Caco-2 (cell line): ENCODE measurements around the gene HUWE1. TPM values are rescaled to one million over a fixed set of nuclear protein-coding genes. Genes with fewer than 3 reads are reported as not detected.

Experiments
- BruUV-seq: library from RNA; stranded (reverse); fragments of 400-500 nt; replicated peaks from 2 replicates; lab custom pipeline; 2021; lab: Mats Ljungman, UMichigan
- CTCF ChIA-PET: fragments of 300-600 bp; sonication (Branson Sonifier 250); formaldehyde crosslinking; loops from one replicate; lab custom pipeline; 2022; ENCODE audit warnings: antibody characterized with exemption; lab: Charles Lee
- POLR2A ChIA-PET: fragments of 300-600 bp; sonication (Branson Sonifier 250); formaldehyde crosslinking; loops from one replicate; lab custom pipeline; 2022; ENCODE audit warnings: antibody characterized with exemption; lab: Charles Lee
- DNase-seq, 2 experiments: peaks; one replicate each; pipeline versions ENCODE4 v3.0.0 to v3.0.0-alpha.2; 2020 to 2022
- H3K27me3 ChIP-seq: replicated peaks from 2 replicates; pipeline ENCODE4 v1.6.0; 2011; ENCODE audit warnings: low read length; ENCODE audit not compliant: control insufficient read depth, insufficient read depth
- H3K36me3 ChIP-seq: 2 replicates; pipeline ENCODE4 v1.5.1; 2011; ENCODE audit warnings: low read length; ENCODE audit not compliant: control insufficient read depth, insufficient read depth
- H3K4me1 ChIP-seq: fragments of 250-450 bp; sonication (Bioruptor Pico); 2 replicates; pipeline ENCODE4 v1.5.1; 2020; ENCODE audit warnings: mild to moderate bottlenecking
- H3K4me3 ChIP-seq: 2 replicates; pipeline ENCODE4 v1.5.1; 2011; ENCODE audit warnings: low read depth, mild to moderate bottlenecking, control low read depth, low read length
- H3K9me3 ChIP-seq: fragments of 250-450 bp; sonication (Bioruptor Pico); 2 replicates; pipeline ENCODE4 v1.5.1; 2020; ENCODE audit warnings: mild to moderate bottlenecking, moderate library complexity
- H3K27ac Mint-ChIP-seq: one replicate; pipeline ENCODE4 v1.8.0; 2022; ENCODE audit warnings: mixed read lengths; ENCODE audit not compliant: unreplicated experiment
- H3K27me3 Mint-ChIP-seq: one replicate; pipeline ENCODE4 v1.8.0; 2022; ENCODE audit warnings: mixed read lengths; ENCODE audit not compliant: insufficient read depth, unreplicated experiment
- H3K36me3 Mint-ChIP-seq: one replicate; pipeline ENCODE4 v1.8.0; 2022; ENCODE audit warnings: mild to moderate bottlenecking, mixed read lengths; ENCODE audit not compliant: insufficient read depth, unreplicated experiment
- H3K4me1 Mint-ChIP-seq: one replicate; pipeline ENCODE4 v1.8.0; 2022; ENCODE audit warnings: low read depth, mixed read lengths; ENCODE audit not compliant: unreplicated experiment
- H3K4me3 Mint-ChIP-seq: one replicate; pipeline ENCODE4 v1.8.0; 2022; ENCODE audit warnings: mild to moderate bottlenecking, moderate library complexity, mixed read lengths; ENCODE audit not compliant: unreplicated experiment
- H3K9me3 Mint-ChIP-seq: one replicate; pipeline ENCODE4 v1.8.0; 2022; ENCODE audit warnings: mixed read lengths; ENCODE audit not compliant: unreplicated experiment
- intact Hi-C: fragments of 100-400 bp; cut with micrococcal nuclease; formaldehyde crosslinking; loops from one replicate; pipeline ENCODE4 v1.10.0; 2022; ENCODE audit not compliant: unreplicated experiment
- total RNA-seq: library from RNA; stranded (reverse); gene quantifications from 2 replicates; pipeline ENCODE4 v1.2.3, GENCODE V29; 2022
- TF ChIP-seq, protein P1 (sequence below), 2 experiments: fragments of 200-600 bp in 1 of 2; IDR thresholded peaks; 1 replicate in 1 of 2; 2 replicates in 1 of 2; pipeline versions ENCODE4 v1.5.1 to v1.8.0; 2011 to 2022; ENCODE audit warnings: antibody characterized with exemption in 1 of 2, control low read depth in 1 of 2, inconsistent platforms in 1 of 2, low read depth in 1 of 2, low read length in 1 of 2, mild to moderate bottlenecking in 1 of 2, moderate library complexity in 1 of 2; ENCODE audit not compliant: insufficient read depth in 1 of 2, severe bottlenecking in 1 of 2, unreplicated experiment in 1 of 2

HUWE1 gene
- total RNA-seq, 1 experiment from 2014 or later = 222 TPM

DNA sequence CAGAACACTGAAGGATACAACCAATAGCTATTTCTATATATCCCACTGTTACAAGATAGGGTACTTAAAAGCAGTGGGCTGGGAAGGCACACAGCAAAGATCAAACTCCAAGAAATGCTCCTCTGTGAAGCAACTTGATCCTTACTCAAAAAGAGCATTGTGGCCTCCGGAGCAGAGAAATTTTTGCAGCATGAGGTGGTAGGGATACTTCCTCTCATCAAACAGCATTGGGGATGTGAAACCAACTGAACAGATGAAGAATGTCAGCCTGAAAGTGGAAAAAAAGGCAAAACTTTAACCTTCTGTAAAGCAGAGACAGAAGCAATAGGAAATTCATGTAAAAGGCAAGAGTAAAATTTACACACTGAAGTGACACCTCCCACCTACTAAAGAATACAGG lies 92.2 kb downstream of the HUWE1 start:
- intact Hi-C loops = loop anchor here (2.0 kb wide), 1 partner anchor 64 kb away; no protein-coding TSS in a partner anchor
- no peaks in the 10 kb centered on the region for H3K9me3 Mint-ChIP-seq
- TF ChIP-seq, protein P1, sequence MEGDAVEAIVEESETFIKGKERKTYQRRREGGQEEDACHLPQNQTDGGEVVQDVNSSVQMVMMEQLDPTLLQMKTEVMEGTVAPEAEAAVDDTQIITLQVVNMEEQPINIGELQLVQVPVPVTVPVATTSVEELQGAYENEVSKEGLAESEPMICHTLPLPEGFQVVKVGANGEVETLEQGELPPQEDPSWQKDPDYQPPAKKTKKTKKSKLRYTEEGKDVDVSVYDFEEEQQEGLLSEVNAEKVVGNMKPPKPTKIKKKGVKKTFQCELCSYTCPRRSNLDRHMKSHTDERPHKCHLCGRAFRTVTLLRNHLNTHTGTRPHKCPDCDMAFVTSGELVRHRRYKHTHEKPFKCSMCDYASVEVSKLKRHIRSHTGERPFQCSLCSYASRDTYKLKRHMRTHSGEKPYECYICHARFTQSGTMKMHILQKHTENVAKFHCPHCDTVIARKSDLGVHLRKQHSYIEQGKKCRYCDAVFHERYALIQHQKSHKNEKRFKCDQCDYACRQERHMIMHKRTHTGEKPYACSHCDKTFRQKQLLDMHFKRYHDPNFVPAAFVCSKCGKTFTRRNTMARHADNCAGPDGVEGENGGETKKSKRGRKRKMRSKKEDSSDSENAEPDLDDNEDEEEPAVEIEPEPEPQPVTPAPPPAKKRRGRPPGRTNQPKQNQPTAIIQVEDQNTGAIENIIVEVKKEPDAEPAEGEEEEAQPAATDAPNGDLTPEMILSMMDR (IDR thresholded peaks at IDR 0.05; ENCODE audit: insufficient read depth in 1 of 2, low read depth in 1 of 2, low read length in 1 of 2, severe bottlenecking in 1 of 2, unreplicated experiment in 1 of 2) = no peak
- H3K27me3 ChIP-seq = no peaks in the 10 kb centered on the region
- H3K4me1 Mint-ChIP-seq = no peaks in the 10 kb centered on the region
- H3K4me1 ChIP-seq = no peaks in the 10 kb centered on the region
- BruUV-seq = no TSS peak
- no peak for DNase-seq
- H3K27ac Mint-ChIP-seq = no peak overlapping the region
- CTCF ChIA-PET = no interaction called here
- H3K36me3 Mint-ChIP-seq = peaks cover 80% of the 10 kb centered on the region
- POLR2A ChIA-PET = no interaction called here
- peaks cover 3% of the 10 kb centered on the region for H3K27me3 Mint-ChIP-seq
- H3K4me3 Mint-ChIP-seq = no peak overlapping the region
- H3K9me3 ChIP-seq = no peaks in the 10 kb centered on the region
- no peaks in the 10 kb centered on the region for H3K36me3 ChIP-seq
- no peak overlapping the region for H3K4me3 ChIP-seq

DNA sequence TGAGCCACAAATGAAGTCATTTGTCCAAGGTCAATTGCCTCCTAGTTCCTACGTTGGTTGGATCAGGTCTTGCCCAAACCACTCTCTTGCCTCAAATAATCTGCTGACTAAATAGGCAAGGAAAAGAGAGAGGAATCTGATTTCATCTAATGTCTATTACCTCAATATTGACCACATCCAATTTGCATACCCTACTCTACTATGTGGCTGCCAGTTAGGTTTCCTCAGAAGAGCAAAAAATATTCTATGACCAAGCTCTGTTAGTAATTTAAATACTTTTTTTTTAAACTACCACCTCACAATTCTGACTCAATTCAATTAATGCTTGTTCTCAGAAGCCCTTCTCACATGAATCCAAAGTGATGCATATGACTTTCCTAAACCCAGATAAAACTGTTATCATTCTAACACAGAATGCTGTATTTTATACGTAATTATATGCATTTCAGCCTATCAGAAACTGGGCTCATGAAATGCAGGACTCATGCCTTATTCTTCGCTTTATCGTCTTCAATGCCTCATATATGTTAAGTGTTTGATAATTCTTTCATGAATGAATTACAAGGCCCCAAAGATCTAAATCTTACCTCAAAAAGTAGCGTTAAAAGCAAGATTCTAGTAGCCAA lies 98.6 kb downstream of the HUWE1 start:
- intact Hi-C loops = no loop called here
- H3K27ac Mint-ChIP-seq = no peak overlapping the region
- TF ChIP-seq, protein P1 (IDR thresholded peaks at IDR 0.05; ENCODE audit: insufficient read depth in 1 of 2, low read depth in 1 of 2, low read length in 1 of 2, severe bottlenecking in 1 of 2, unreplicated experiment in 1 of 2) = no peak
- no peak overlapping the region for H3K4me3 Mint-ChIP-seq
- Histone ChIP-seq H3K4me3 (no peak overlapping the region), H3K36me3 (peaks cover 1% of the 10 kb centered on the region), H3K27me3 (no peaks in the 10 kb centered on the region), H3K4me1 (no peaks in the 10 kb centered on the region), H3K9me3 (no peaks in the 10 kb centered on the region)
- no peaks in the 10 kb centered on the region for H3K9me3 Mint-ChIP-seq
- ChIA-PET CTCF (no interaction called here), POLR2A (no interaction called here)
- no peak for DNase-seq
- peaks cover 3% of the 10 kb centered on the region for H3K27me3 Mint-ChIP-seq
- no peaks in the 10 kb centered on the region for H3K4me1 Mint-ChIP-seq
- BruUV-seq = no TSS peak
- peaks cover 89% of the 10 kb centered on the region for H3K36me3 Mint-ChIP-seq

DNA sequence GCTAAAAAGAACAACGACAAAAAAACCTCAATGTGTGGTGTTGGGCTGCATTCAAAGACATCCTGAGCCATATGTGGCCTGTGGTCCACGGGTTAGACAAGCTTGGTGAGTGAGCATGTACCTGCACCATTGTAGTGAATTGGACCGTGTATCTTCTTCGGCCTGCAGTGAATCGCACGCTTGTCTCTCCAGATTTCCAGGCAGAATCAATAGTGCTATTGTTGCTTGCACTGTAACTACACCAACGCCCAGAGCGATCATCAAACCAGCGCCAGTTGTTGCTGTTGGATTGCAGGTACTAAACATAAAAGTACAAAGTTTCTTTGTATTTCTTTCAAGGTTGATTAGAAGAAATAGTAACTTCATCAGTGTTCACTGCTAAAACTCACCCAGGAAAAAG lies 101.6 kb downstream of the HUWE1 start:
- peaks cover 3% of the 10 kb centered on the region for H3K27me3 Mint-ChIP-seq
- Histone ChIP-seq H3K36me3 (peaks cover 3% of the 10 kb centered on the region), H3K9me3 (0 out of 2 replicates have a peak, but pooled peaks cover 4% of the 10 kb centered on the region), H3K4me3 (no peak overlapping the region), H3K4me1 (no peaks in the 10 kb centered on the region), H3K27me3 (no peaks in the 10 kb centered on the region)
- no peaks in the 10 kb centered on the region for H3K9me3 Mint-ChIP-seq
- BruUV-seq = no TSS peak
- H3K36me3 Mint-ChIP-seq = peaks cover 78% of the 10 kb centered on the region
- H3K27ac Mint-ChIP-seq = no peak overlapping the region
- no peaks in the 10 kb centered on the region for H3K4me1 Mint-ChIP-seq
- DNase-seq = no peak
- intact Hi-C loops = no loop called here
- no peak overlapping the region for H3K4me3 Mint-ChIP-seq
- TF ChIP-seq, protein P1 (IDR thresholded peaks at IDR 0.05; ENCODE audit: insufficient read depth in 1 of 2, low read depth in 1 of 2, low read length in 1 of 2, severe bottlenecking in 1 of 2, unreplicated experiment in 1 of 2) = no peak
- ChIA-PET CTCF (no interaction called here), POLR2A (no interaction called here)
